Activated T-cell treated with anti-CD3 and anti-CD28 coated beads for 48 hours (primary cell): ENCODE results near the gene FER.
"Not testable (repeated sequence)": the region's sequence is repeated elsewhere in the genome, so short reads cannot be mapped to it uniquely, and the experiment has no call there.

Experiments used
- DNase-seq: peaks from one replicate; pipeline ENCODE4 v3.0.0-alpha.2; 2020; ENCODE audit warnings: low read depth

Gene FER

GRCh38 chr5:108881133-108881532, 133.4 kb downstream of the FER start:
- no peak for DNase-seq

- DNase-seq = no peak
Observed at GRCh38 chr5:108884736-108885135, 137.0 kb downstream of the FER start.

GRCh38 chr5:108898257-108898656, 150.6 kb downstream of the FER start:
- DNase-seq = no peak

- DNase-seq = no peak
Observed at GRCh38 chr5:108898707-108899106, 151.0 kb downstream of the FER start.

- not testable (repeated sequence) for DNase-seq
Observed at GRCh38 chr5:108899244-108899643, 151.5 kb downstream of the FER start.

- DNase-seq = no peak
Observed at GRCh38 chr5:108900668-108901067, 153.0 kb downstream of the FER start.

- no peak for DNase-seq
Observed at GRCh38 chr5:108905805-108906204, 158.1 kb downstream of the FER start.

GRCh38 chr5:108910627-108911026, 162.9 kb downstream of the FER start:
- DNase-seq = no peak

- no peak for DNase-seq
Observed at GRCh38 chr5:108911055-108911454, 163.4 kb downstream of the FER start.

- no peak for DNase-seq
Observed at GRCh38 chr5:108917596-108917995, 169.9 kb downstream of the FER start.

- no peak for DNase-seq
Observed at GRCh38 chr5:108919591-108920326, 172.1 kb downstream of the FER start.

- no peak for DNase-seq
Observed at GRCh38 chr5:108924457-108924961, 176.8 kb downstream of the FER start.

GRCh38 chr5:108925073-108925472, 177.4 kb downstream of the FER start:
- no peak for DNase-seq

- DNase-seq = no peak
Observed at GRCh38 chr5:108930107-108930506, 182.4 kb downstream of the FER start.

- no peak for DNase-seq
Observed at GRCh38 chr5:108935611-108936010, 187.9 kb downstream of the FER start.

GRCh38 chr5:108937221-108937620, 189.5 kb downstream of the FER start:
- DNase-seq = no peak

- DNase-seq = no peak
Observed at GRCh38 chr5:108940506-108940905, 192.8 kb downstream of the FER start.

- no peak for DNase-seq
Observed at GRCh38 chr5:108941746-108942145, 194.0 kb downstream of the FER start.

- no peak for DNase-seq
Observed at GRCh38 chr5:108942701-108943100, 195.0 kb downstream of the FER start.

GRCh38 chr5:108945094-108945493, 197.4 kb downstream of the FER start:
- DNase-seq = no peak

GRCh38 chr5:108946008-108946407, 198.3 kb downstream of the FER start:
- no peak for DNase-seq

- DNase-seq = no peak
Observed at GRCh38 chr5:108947164-108947563, 199.5 kb downstream of the FER start.

- DNase-seq = no peak
Observed at GRCh38 chr5:108950276-108950675, 202.6 kb downstream of the FER start.

- no peak for DNase-seq
Observed at GRCh38 chr5:108953940-108954339, 206.2 kb downstream of the FER start.
